Activated naive CD8-positive, alpha-beta T cell treated with anti-CD3 and anti-CD28 coated beads for 36 hours (primary cell): ENCODE results near the gene CCDC179. TPM values are rescaled to one million over a fixed set of nuclear protein-coding genes. Genes with fewer than 3 reads are reported as not detected.

Experiments used
- DNase-seq: peaks from one replicate; pipeline ENCODE4 v3.0.0; 2021
- H3K27ac Mint-ChIP-seq: one replicate; pipeline ENCODE4 v1.8.0; 2022; ENCODE audit warnings: mild to moderate bottlenecking, moderate library complexity, mixed read lengths
- H3K27me3 Mint-ChIP-seq: one replicate; pipeline ENCODE4 v1.8.0; 2022; ENCODE audit warnings: mild to moderate bottlenecking, mixed read lengths
- H3K36me3 Mint-ChIP-seq: one replicate; pipeline ENCODE4 v1.8.0; 2021; ENCODE audit warnings: mild to moderate bottlenecking, mixed read lengths
- H3K4me1 Mint-ChIP-seq: one replicate; pipeline ENCODE4 v1.8.0; 2021; ENCODE audit warnings: mixed read lengths
- H3K4me3 Mint-ChIP-seq: one replicate; pipeline ENCODE4 v1.8.0; 2022; ENCODE audit warnings: mild to moderate bottlenecking, moderate library complexity, mixed read lengths
- H3K9me3 Mint-ChIP-seq: one replicate; pipeline ENCODE4 v1.8.0; 2022; ENCODE audit warnings: mixed read lengths
- total RNA-seq, 2 experiments: library from RNA; stranded (reverse); gene quantifications; one replicate each; pipeline ENCODE4 v1.2.3, GENCODE V29; 2021

CCDC179 gene
- total RNA-seq = not detected

DNA sequence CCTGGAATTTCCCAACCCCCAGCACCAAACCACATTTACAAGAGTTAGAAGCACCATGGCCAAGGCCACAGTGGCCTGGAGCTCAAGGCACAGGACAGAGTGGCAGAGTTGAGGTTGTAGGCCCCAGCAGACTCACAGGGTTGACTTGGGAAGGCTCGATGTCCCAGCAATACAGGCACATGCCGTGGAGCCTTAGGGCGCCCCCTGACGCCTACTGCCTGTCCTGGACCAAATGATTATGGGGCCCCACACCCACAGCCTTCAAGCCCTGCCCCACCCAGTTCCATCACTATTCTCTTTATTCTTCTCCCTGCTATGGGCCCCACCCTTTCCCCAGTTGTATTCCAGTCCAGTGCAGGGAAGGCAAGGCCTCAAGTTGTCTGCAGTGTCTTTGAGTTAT is at the start of gene CCDC179:
TSS of gene CCDC179 (minus strand) at position 234 of the 400 bp plus-strand sequence. CDS start at position 181, 53 bp downstream.
- H3K27ac Mint-ChIP-seq = no peak within 1 kb of the TSS
- H3K9me3 Mint-ChIP-seq = no peaks in the 10 kb centered on the region

DNA sequence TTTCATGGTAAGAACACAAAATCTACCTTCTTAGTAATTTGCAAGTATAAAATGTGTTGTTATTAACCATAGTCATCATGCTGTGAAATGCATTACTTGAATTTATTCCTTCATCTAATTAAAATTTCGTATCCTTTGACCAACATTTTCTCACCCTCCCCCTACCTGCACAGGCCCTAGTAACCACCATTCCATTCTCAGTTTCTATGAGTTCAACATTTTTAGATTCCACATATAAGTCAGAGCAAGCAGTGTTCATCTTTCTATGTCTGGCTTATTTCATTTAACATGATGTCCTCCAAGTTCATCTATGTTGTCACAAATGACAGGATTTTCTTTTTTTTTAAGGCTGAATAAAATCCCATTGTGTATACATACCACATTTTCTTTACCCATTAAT is 43.5 kb upstream of the CCDC179 start:
- Mint-ChIP-seq H3K27me3 (no peaks in the 10 kb centered on the region), H3K36me3 (peaks cover 16% of the 10 kb centered on the region), H3K4me1 (no peaks in the 10 kb centered on the region), H3K4me3 (no peak overlapping the region), H3K9me3 (peaks cover 3% of the 10 kb centered on the region), H3K27ac (no peak overlapping the region)
- DNase-seq = no peak

More for the DNA sequence above, at the start of gene CCDC179:
- DNase-seq = no peak
- H3K27me3 Mint-ChIP-seq = no peaks in the 10 kb centered on the region
- H3K4me1 Mint-ChIP-seq = no peaks in the 10 kb centered on the region
- peaks cover 5% of the 10 kb centered on the region for H3K36me3 Mint-ChIP-seq
- H3K4me3 Mint-ChIP-seq = no peak within 1 kb of the TSS

DNA sequence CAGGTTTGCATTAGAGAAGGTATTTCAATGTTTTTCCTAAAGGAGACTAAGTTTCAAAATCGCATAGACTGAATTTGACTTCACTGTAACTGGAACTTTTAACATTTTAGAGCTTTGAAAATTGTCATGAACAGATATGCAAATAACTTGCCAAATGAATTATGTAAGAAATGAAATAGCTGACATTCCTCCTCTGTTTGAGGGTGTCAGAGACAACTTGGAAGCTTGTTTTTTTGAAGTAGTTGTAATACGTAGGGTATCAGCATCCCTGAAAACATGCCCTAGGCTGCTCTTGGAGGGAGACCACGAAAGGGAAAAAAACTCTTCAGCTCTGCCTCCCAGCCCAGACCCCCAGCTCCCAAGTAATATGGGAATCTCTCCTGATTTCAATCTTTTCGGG is 41.3 kb upstream of the CCDC179 start:
- Mint-ChIP-seq H3K27me3 (no peaks in the 10 kb centered on the region), H3K27ac (no peak overlapping the region), H3K9me3 (no peaks in the 10 kb centered on the region), H3K36me3 (peaks cover 7% of the 10 kb centered on the region), H3K4me3 (no peak overlapping the region), H3K4me1 (no peaks in the 10 kb centered on the region)
- no peak for DNase-seq

DNA sequence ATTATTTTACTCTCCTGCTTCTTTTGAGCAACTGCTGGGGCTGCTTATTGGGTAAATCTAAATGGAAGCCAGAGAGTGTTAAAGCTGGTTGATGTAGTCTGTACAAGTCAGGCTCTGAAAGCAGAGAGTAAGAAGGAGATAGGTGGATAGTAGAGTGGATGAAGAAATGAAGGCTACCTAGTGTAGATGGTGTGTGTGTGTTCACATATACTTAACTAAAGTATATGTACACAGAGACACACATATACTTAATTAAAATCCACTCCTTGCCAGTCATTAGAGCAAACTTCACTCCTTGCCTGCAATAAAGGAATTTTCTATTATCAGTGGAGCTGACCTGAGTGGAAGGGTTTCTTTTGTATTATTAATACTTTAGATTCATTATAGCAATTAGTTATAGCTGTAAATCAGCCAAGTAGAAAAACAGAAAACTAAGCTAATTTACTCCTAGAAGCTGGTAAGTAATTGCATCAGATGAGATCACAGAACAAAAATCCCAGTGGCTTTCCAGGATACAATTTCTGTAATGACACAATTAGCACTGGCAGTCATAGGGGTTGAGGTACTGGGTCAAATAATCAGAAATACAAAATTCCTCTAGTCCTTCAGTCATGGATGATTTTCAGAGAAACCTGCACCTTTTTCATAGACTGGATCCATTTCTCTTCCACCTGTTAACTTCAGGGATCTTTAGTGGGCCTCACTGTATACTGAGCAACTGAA is 40.7 kb upstream of the CCDC179 start:
- no peak for DNase-seq
- Mint-ChIP-seq H3K27ac (no peak overlapping the region), H3K9me3 (no peaks in the 10 kb centered on the region), H3K36me3 (no peaks in the 10 kb centered on the region), H3K4me1 (no peaks in the 10 kb centered on the region), H3K4me3 (no peak overlapping the region), H3K27me3 (no peaks in the 10 kb centered on the region)

DNA sequence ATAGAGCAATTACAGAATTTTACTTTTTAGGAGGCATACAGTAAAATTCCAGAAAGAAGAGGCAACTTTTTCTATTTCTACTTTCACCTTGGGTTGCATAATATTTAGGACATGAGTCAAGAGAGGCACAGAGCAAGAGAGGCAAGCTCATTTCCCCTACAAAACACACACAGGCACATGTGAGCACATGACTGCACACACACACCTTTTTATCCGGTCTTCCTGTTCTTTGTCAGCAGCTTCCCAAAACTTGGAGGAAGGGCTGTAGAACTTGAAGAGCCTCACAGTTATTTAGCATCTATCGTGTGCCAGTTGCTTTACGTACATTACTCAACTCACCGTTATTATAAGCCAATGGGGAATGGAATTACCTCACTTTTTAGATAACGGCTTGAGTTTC is 37.8 kb upstream of the CCDC179 start:
- Mint-ChIP-seq H3K36me3 (no peaks in the 10 kb centered on the region), H3K9me3 (peaks cover 3% of the 10 kb centered on the region), H3K27ac (no peak overlapping the region), H3K4me3 (no peak overlapping the region), H3K27me3 (no peaks in the 10 kb centered on the region), H3K4me1 (no peaks in the 10 kb centered on the region)
- no peak for DNase-seq

DNA sequence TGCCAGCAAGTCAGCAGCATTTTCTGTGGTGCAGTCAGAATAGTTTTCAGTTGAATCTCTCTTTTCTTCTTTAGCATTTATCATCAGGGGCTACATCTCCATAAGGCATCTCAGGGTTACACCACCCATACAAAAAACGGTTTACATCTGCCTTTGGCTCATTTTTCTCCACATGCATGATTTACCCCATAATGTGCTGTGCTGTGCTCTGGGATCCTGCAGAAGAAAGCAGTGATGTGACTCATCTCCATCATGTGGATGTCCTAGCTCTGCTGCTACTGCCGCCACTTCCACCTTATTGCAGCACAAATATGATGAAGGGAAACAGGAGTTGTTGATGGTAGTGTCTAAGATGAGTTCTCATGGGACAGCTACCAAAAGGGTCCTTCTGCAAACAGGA is 30.0 kb upstream of the CCDC179 start:
- Mint-ChIP-seq H3K27me3 (no peaks in the 10 kb centered on the region), H3K4me3 (no peak overlapping the region), H3K9me3 (peaks cover 3% of the 10 kb centered on the region), H3K27ac (no peak overlapping the region), H3K4me1 (no peaks in the 10 kb centered on the region), H3K36me3 (no peaks in the 10 kb centered on the region)
- DNase-seq = no peak

DNA sequence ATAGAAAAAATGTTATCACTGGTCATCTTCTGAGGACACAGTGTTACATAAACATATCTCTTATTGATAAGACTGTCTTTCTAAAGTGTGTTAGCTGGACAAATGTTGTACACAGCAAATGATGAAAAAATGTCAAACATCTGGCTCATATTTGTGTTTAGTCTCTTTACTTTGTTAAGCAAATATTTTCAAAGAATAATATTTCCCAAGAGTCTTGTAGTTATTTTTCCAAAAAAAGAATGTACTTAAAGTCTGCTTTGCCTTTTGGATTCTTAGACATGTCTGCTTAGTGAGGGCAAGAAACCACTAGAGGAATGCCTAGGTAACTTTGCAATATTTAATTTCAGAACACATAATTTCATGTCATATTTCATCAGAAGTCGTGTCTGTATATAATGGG is 23.9 kb upstream of the CCDC179 start:
- Mint-ChIP-seq H3K27ac (no peak overlapping the region), H3K4me1 (no peaks in the 10 kb centered on the region), H3K4me3 (no peak overlapping the region), H3K36me3 (no peaks in the 10 kb centered on the region), H3K27me3 (no peaks in the 10 kb centered on the region), H3K9me3 (no peaks in the 10 kb centered on the region)
- DNase-seq = no peak

DNA sequence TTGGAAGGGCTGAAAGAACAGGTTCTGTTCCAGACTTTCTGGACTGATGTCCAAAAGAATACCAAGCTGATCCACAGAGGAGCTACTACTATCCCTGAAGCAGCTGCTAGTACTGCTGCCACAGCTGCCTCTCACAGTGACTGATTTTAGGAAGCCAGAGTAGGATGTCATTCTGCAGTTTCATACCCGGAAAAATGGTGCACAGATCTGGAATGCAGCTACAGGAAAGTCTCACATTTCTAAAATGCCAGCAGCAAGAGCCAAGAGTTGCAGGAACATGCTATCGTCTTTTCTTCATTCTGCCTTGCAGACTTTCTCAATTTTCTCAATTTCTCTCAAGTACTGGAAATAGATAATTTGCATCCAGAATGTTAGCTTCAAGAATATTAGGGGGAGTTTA is 19.4 kb upstream of the CCDC179 start:
- H3K36me3 Mint-ChIP-seq = no peaks in the 10 kb centered on the region
- no peak overlapping the region for H3K4me3 Mint-ChIP-seq
- no peaks in the 10 kb centered on the region for H3K27me3 Mint-ChIP-seq
- no peak for DNase-seq
- no peaks in the 10 kb centered on the region for H3K4me1 Mint-ChIP-seq
- no peaks in the 10 kb centered on the region for H3K9me3 Mint-ChIP-seq
- H3K27ac Mint-ChIP-seq = no peak overlapping the region

DNA sequence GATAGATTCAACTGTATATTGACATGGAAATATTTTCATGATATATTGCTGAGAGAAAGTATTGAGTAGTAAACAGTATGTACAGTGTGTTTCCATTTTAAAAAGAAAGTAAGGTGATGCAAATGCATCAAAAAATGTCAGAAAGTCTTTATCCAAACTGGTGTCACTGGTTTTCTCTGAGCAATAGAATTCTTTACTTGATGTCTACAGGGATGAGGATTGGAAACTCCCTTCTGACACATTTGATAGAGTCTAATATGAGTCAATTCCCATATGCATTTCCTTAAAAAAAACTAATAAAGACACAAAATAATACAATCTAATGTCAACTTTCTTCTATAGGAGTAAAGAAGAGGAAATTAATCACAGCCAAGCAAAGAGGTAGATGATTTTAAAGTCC is 18.3 kb upstream of the CCDC179 start:
- Mint-ChIP-seq H3K27ac (no peak overlapping the region), H3K36me3 (no peaks in the 10 kb centered on the region), H3K27me3 (no peaks in the 10 kb centered on the region), H3K9me3 (no peaks in the 10 kb centered on the region), H3K4me3 (no peak overlapping the region), H3K4me1 (no peaks in the 10 kb centered on the region)
- DNase-seq = no peak

DNA sequence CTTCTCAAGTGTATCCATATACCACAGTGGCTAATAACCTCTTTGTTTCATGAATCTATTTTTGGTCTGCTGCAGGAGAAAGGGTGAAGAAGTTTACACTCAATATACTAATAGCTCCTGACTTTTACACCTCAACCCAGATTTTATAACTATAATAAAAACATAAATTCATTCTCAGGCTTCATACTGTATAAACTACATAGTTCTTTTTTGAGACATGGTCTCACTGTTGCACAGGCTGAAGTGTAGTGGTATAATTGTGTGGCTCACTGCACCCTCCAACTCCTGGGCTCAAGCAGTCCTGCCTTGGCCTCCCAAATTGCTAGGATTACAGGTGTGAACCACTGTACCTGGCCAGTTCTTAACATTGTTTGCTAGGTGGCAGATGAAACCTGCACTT is 17.8 kb upstream of the CCDC179 start:
- Mint-ChIP-seq H3K9me3 (no peaks in the 10 kb centered on the region), H3K27me3 (no peaks in the 10 kb centered on the region), H3K36me3 (no peaks in the 10 kb centered on the region), H3K27ac (no peak overlapping the region), H3K4me1 (no peaks in the 10 kb centered on the region), H3K4me3 (no peak overlapping the region)
- DNase-seq = no peak

DNA sequence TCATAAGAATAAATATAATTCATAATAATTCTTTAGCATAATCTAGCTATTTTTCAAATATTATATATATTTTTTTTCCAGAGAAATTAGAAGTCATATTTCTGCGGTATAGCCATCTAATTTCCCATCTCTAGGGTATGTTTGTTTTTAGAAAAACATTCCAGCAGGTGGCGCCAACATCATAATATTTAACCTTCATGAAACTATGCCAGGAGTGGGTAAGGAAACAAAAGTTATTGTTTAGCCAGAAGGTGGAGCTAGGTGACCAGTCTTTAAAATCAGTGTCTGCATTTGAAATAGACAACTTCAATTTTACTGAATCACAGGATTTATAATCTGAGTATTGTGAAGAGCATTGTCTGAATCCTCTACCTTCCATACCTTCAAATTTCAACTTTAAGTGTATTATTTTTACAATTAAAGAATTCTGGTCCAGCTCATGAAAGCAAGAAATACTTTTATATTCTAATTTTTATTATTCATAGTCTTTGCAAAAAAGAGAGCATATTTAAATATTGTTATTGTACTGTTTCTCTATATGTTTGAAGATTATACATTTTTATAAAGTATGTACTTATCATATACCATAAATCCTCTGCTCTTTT is 15.7 kb upstream of the CCDC179 start:
- peak; percentile 26 for DNase-seq
- no peaks in the 10 kb centered on the region for H3K27me3 Mint-ChIP-seq
- H3K36me3 Mint-ChIP-seq = no peaks in the 10 kb centered on the region
- no peaks in the 10 kb centered on the region for H3K9me3 Mint-ChIP-seq
- no peak overlapping the region for H3K27ac Mint-ChIP-seq
- H3K4me1 Mint-ChIP-seq = no peaks in the 10 kb centered on the region
- no peak overlapping the region for H3K4me3 Mint-ChIP-seq

DNA sequence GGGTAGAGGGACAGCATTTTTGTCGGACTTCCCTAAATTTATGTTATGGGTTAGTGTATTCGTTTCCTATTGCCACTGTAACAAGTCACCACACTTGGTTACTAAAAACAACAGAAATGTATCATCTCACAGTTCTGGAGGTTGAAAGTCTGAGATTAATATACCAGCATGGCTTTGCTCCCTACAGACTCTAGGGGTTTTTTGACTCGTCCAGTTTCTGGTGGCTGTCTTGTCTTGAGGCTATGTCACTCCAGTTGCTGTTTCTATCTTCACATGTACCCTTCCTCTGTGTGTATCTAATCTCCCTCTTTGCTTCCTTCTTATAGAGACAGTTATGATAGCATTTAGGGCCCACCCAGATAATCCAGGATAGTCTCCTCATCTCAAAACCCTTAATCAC is 9.1 kb upstream of the CCDC179 start:
- Mint-ChIP-seq H3K4me3 (no peak overlapping the region), H3K4me1 (no peaks in the 10 kb centered on the region), H3K27me3 (no peaks in the 10 kb centered on the region), H3K27ac (no peak overlapping the region), H3K9me3 (no peaks in the 10 kb centered on the region), H3K36me3 (peaks cover 2% of the 10 kb centered on the region)
- no peak for DNase-seq

DNA sequence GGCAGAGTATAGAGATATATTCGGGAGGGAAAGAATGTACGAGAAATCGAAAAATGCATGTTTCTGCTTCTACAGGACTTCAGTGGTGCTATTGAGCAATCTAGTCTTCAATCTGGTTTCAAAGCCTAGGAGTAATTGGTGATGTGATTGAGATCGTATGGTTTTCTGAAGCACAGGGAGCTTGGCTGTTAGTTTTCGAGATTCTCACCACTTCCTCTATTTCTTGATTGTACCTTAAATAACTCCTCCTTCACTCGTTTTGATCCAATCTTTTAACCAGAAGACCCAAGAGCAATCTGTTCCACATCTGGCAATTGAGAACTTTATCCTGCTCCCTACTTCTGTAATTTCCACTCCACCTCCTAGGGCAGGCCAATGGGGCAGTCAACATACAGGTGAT is 518 bp downstream of the CCDC179 start:
- H3K4me3 Mint-ChIP-seq = no peak overlapping the region
- no peaks in the 10 kb centered on the region for H3K9me3 Mint-ChIP-seq
- no peak for DNase-seq
- no peak overlapping the region for H3K27ac Mint-ChIP-seq
- no peaks in the 10 kb centered on the region for H3K4me1 Mint-ChIP-seq
- peaks cover 4% of the 10 kb centered on the region for H3K36me3 Mint-ChIP-seq
- no peaks in the 10 kb centered on the region for H3K27me3 Mint-ChIP-seq

DNA sequence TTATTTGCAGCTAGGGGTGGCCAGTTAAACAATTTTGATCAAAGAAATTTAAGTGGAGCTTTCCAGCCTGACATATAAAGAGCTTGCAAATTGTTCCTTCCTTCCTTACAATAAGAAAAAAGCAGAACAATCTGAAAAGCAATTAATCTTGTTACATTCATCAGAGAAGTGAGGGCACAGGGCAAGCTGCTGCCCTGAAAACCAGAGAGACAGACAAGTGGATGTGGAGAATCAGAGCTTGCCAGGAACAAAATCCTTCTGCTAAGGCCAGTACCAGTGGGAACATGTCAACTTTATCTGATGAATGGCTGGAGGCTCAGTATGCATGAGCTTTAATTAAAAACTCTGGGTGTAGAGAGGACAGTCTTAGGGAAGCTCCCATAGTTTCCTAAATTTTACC is 8.8 kb downstream of the CCDC179 start:
- DNase-seq = no peak
- Mint-ChIP-seq H3K4me3 (no peak overlapping the region), H3K9me3 (peaks cover 2% of the 10 kb centered on the region), H3K27ac (no peak overlapping the region), H3K4me1 (no peaks in the 10 kb centered on the region), H3K36me3 (peaks cover 6% of the 10 kb centered on the region), H3K27me3 (no peaks in the 10 kb centered on the region)

DNA sequence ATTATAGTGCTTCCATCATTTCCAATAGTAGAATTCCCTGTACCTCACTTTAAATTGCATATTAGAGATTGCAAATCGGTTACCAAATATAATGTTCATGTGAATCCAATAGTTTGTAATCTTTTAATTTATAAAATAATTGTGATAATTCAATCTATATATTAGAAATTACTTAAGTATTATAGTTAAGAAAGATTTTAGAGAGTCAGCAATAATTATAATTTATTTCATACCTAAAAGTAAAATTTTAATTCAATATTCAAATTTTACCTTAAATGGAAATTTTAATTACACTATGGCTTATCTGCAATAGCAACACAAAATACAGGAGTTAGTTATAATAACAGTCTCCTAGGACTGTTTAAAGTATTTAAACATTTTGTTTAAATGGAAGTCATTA is 13.5 kb downstream of the CCDC179 start:
- no peak overlapping the region for H3K27ac Mint-ChIP-seq
- no peak for DNase-seq
- no peak overlapping the region for H3K4me3 Mint-ChIP-seq
- peaks cover 3% of the 10 kb centered on the region for H3K36me3 Mint-ChIP-seq
- H3K4me1 Mint-ChIP-seq = no peaks in the 10 kb centered on the region
- no peaks in the 10 kb centered on the region for H3K9me3 Mint-ChIP-seq
- H3K27me3 Mint-ChIP-seq = no peaks in the 10 kb centered on the region

DNA sequence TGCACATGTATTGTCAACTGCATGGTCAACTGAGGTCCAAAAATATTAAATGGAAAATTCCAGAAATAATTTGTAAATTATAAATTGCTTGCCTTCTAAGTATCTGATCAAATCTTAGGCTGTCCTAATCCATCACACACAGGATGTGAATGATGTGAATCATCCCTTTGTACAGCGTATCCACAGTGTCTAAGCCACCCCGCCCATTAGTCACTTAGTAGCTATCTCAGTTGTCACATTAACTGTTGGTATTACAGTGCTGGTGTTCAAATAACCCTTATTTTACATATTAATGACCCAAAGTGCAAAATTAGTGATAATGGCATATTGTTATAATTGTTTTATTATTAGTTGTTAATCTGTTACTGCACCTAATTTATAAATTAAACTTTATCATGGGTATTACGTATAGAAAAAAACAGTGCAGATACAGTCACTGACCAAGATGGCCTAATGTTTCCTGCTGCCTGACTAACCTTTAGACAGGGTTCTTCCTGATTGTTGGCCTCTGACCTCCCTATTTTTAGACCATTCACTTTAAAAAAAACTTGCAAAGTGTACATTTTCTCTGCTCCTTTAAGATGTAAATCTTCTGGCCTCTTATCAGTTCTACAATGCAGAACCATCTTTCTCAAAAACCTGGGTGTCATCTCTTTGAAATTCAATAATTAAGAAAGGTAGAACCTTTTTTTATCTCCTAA is 27.8 kb downstream of the CCDC179 start:
- Mint-ChIP-seq H3K27ac (no peak overlapping the region), H3K4me1 (peaks cover 11% of the 10 kb centered on the region), H3K4me3 (no peak overlapping the region), H3K36me3 (peaks cover 6% of the 10 kb centered on the region), H3K9me3 (no peaks in the 10 kb centered on the region), H3K27me3 (no peaks in the 10 kb centered on the region)
- DNase-seq = no peak
